Activated naive CD8-positive, alpha-beta T cell treated with anti-CD3 and anti-CD28 coated beads, Interleukin-2, amount 50 U/mL, for 24 hours (primary cell): ENCODE data around the gene ATP8B1.
A peak's percentile ranks its signal among the peaks of the same experiment; 100 is the strongest.
"Not testable (repeated sequence)": the region's sequence is repeated elsewhere in the genome, so short reads cannot be mapped to it uniquely, and the experiment has no call there.

Experiments
- ATAC-seq: fragments of 150-1000 bp; cut with Tn5 transposase; one replicate; pipeline ENCODE4 v1.10.0; 2021
- DNase-seq: peaks from one replicate; pipeline ENCODE4 v3.0.0; 2021
- H3K27ac Mint-ChIP-seq: one replicate; pipeline ENCODE4 v1.8.0; 2021; ENCODE audit warnings: mild to moderate bottlenecking, mixed read lengths
- H3K27me3 Mint-ChIP-seq: one replicate; pipeline ENCODE4 v1.8.0; 2021; ENCODE audit warnings: mixed read lengths
- H3K36me3 Mint-ChIP-seq: one replicate; pipeline ENCODE4 v1.8.0; 2021; ENCODE audit warnings: low read depth, mixed read lengths
- H3K4me1 Mint-ChIP-seq: one replicate; pipeline ENCODE4 v1.8.0; 2021; ENCODE audit warnings: mixed read lengths
- H3K4me3 Mint-ChIP-seq: one replicate; pipeline ENCODE4 v1.8.0; 2021; ENCODE audit warnings: mild to moderate bottlenecking, moderate library complexity, mixed read lengths
- H3K9me3 Mint-ChIP-seq: one replicate; pipeline ENCODE4 v1.8.0; 2021; ENCODE audit warnings: mixed read lengths

Gene ATP8B1

DNA sequence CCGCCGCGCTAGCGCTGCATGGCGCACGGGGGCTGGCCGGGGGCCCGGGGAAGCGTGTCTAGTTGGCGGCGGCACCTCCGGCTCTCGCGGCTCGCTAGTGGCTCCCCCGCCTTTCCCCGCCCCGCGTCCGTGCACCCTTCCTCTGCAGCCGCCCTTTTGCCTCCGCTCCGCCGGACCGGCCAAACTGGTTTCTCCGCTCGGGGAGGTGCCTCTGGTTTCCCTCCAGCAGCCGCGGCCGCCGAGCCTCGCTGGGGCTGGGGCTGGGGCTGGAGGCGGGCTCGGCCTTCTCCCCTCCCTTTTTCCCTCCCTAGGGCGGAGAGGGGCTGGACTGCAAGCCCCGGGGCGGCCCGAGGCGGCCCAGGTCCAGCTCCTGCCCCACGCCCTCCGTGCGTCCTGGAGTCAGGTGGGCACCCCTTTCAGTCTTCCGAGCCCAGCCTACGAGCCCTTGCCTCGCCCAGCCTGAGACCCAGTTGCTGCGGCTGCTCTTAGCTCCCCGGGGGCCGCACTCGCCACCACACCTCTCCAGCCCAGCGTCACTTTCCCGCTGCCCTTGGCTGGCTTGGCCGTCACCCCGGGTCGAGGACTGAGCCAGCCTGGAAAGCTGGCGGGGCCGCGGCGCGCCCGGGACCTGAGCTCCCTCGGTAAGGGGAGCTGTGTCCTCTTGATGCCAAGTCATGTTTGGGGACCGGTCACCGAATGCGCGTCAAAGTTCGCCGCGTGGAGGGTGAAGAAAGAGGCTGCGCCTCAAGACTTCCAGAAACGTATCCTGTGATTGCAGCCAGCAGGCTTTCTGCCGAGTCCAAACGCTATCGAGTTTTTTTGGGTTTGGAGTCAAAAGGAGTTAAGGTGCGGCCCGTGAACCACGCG lies at the start of gene ATP8B1:
TSS of gene ATP8B1 (minus strand) at position 213 of the 867 bp plus-strand sequence. CDS start 71,508 bp downstream, outside the sequence.
- Mint-ChIP-seq H3K27me3 (peaks cover 64% of the 10 kb centered on the region), H3K4me1 (peaks cover 17% of the 10 kb centered on the region), H3K4me3 (peak within 1 kb of the TSS; percentile 78), H3K9me3 (no peaks in the 10 kb centered on the region), H3K36me3 (no peaks in the 10 kb centered on the region), H3K27ac (no peak within 1 kb of the TSS)
- peak; percentile 22 for DNase-seq
- no peak for ATAC-seq

GRCh38 chr18:57850063-57850462 lies 46.9 kb upstream of the ATP8B1 start:
- Mint-ChIP-seq H3K4me3 (no peak overlapping the region), H3K9me3 (no peaks in the 10 kb centered on the region), H3K36me3 (no peaks in the 10 kb centered on the region), H3K4me1 (no peaks in the 10 kb centered on the region), H3K27me3 (peaks cover 15% of the 10 kb centered on the region), H3K27ac (no peak overlapping the region)
- DNase-seq (no peak), ATAC-seq (no peak)

DNA sequence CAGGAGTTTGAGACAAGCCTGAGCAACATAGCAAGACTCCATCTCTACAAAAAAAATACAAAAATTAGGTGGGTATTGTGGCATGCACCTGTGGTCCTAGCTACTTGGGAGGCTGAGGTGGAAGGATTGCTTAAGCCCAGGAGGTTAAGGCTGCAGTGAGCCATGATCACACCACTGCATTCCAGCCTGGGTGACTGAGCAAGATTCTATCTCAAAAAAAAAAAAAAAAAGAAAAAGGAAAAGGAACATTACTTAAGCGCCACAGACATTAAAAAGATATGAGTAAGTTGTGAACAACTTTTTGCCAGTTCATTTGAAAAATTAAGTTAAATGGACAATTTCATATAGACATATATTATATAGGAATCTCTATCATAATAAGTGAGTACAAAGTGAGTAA lies 45.3 kb upstream of the ATP8B1 start:
- H3K27ac Mint-ChIP-seq, DNase-seq, H3K4me3 Mint-ChIP-seq, H3K4me1 Mint-ChIP-seq, H3K36me3 Mint-ChIP-seq, ATAC-seq, H3K9me3 Mint-ChIP-seq: not testable (repeated sequence)
- H3K27me3 Mint-ChIP-seq, result peaks cover 27% of the 10 kb centered on the region

DNA sequence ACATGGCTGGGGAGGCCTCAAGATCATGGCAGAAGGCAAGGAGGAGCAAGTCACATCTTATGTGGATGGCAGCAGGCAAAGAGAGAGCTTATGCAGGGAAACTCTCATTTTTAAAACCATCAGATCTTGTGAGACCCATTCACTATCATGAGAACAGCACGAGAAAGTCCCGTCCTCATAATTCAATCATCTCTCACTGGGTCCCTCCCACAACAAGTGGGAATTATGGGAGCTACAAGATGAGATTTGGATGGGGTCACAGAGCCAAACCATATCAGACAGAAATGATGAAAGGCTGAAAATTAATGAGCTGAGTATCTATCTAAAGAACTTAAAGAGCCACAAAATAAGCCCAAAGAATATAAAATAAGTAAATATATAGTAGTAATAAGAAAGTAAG lies 44.3 kb upstream of the ATP8B1 start:
- peaks cover 33% of the 10 kb centered on the region for H3K27me3 Mint-ChIP-seq
- not testable (repeated sequence) for H3K27ac Mint-ChIP-seq, DNase-seq, H3K36me3 Mint-ChIP-seq, H3K4me3 Mint-ChIP-seq, H3K9me3 Mint-ChIP-seq, ATAC-seq, H3K4me1 Mint-ChIP-seq

DNA sequence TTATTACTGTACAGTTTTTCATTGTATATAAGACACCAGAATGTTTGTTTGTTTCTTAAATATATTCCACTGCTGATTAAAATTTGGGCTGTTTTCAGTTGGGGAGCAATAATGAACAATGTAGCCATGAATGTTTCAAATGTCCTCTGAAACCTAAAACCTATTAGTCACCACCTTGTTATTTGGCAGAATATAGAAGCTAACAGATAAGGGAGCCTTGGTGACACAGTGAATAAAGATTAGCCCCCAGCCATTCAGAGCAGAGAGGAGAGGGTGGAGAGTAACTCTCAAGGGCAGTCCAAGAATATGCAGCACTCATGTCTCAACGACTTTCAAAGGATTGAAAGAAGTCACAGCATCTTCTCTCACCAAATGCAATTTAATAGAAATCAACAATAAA lies 43.1 kb upstream of the ATP8B1 start:
- Mint-ChIP-seq H3K9me3 (no peaks in the 10 kb centered on the region), H3K36me3 (no peaks in the 10 kb centered on the region), H3K27me3 (peaks cover 37% of the 10 kb centered on the region), H3K4me1 (peaks cover 15% of the 10 kb centered on the region), H3K27ac (no peak overlapping the region), H3K4me3 (no peak overlapping the region)
- ATAC-seq (no peak), DNase-seq (no peak)

DNA sequence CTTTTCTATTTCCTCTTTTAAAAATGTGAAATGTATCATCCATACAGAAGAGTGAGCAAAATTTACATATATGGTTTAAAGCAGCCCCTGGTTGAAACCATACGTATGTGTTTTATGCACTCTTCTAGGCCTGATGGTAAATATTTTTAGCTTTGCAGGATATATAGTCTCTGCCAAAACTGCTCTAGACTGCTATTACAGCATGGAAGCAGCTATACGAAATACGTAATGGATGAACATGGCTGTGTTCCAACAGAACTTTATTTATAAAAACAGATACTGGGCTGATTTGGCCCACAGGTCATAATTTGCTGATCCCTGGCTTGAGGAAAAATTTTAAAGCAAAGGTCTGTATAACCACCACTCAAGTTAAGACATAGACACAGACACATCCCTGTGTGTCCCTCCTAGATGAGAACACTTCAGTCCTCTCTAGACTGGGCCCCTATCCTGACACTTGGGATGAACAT lies 42.5 kb upstream of the ATP8B1 start:
- Mint-ChIP-seq H3K4me3 (no peak overlapping the region), H3K27me3 (peaks cover 37% of the 10 kb centered on the region)

GRCh38 chr18:57844319-57844718 lies 41.2 kb upstream of the ATP8B1 start:
- no peaks in the 10 kb centered on the region for H3K9me3 Mint-ChIP-seq
- no peaks in the 10 kb centered on the region for H3K36me3 Mint-ChIP-seq
- H3K4me3 Mint-ChIP-seq, result no peak overlapping the region
- peaks cover 28% of the 10 kb centered on the region for H3K4me1 Mint-ChIP-seq
- DNase-seq (no peak), ATAC-seq (no peak)
- peaks cover 34% of the 10 kb centered on the region for H3K27me3 Mint-ChIP-seq
- no peak overlapping the region for H3K27ac Mint-ChIP-seq

More for the DNA sequence above, 42.5 kb upstream of the ATP8B1 start:
- Mint-ChIP-seq H3K4me1 (peaks cover 20% of the 10 kb centered on the region), H3K27ac (no peak overlapping the region), H3K36me3 (no peaks in the 10 kb centered on the region), H3K9me3 (no peaks in the 10 kb centered on the region)
- ATAC-seq (no peak), DNase-seq (no peak)

DNA sequence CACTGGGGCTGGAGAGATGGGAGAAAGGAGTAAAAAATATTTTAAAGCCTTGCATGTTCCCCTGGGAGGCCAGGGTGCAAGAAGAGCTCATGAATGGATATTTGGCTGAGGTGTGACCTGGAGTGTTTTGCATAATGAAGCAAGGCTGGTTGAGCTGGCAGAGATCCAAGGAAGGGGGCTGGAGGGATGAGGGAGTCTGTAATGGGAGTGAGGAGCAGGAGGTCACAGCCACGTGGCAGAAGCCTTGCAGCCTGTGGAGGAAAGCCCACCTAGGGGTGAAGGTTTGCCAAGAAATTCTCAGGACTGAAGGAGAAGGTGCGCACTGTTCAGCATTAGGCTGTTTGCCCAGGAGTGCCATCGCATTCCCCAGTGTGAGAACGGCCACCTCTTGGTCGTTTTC lies 40.3 kb upstream of the ATP8B1 start:
- DNase-seq (no peak), ATAC-seq (no peak)
- Mint-ChIP-seq H3K4me3 (no peak overlapping the region), H3K27me3 (peaks cover 38% of the 10 kb centered on the region), H3K9me3 (no peaks in the 10 kb centered on the region), H3K27ac (no peak overlapping the region), H3K4me1 (peaks cover 36% of the 10 kb centered on the region), H3K36me3 (no peaks in the 10 kb centered on the region)

- H3K36me3 Mint-ChIP-seq, result no peaks in the 10 kb centered on the region
- H3K27ac Mint-ChIP-seq, result peak overlapping the region; percentile 73
- peaks cover 41% of the 10 kb centered on the region for H3K27me3 Mint-ChIP-seq
- peaks cover 52% of the 10 kb centered on the region for H3K4me1 Mint-ChIP-seq
- DNase-seq, result no peak
- peak; percentile 56 for ATAC-seq
- peak overlapping the region; percentile 48 for H3K4me3 Mint-ChIP-seq
- H3K9me3 Mint-ChIP-seq, result no peaks in the 10 kb centered on the region
Observed at GRCh38 chr18:57841568-57841967, 38.5 kb upstream of the ATP8B1 start.

DNA sequence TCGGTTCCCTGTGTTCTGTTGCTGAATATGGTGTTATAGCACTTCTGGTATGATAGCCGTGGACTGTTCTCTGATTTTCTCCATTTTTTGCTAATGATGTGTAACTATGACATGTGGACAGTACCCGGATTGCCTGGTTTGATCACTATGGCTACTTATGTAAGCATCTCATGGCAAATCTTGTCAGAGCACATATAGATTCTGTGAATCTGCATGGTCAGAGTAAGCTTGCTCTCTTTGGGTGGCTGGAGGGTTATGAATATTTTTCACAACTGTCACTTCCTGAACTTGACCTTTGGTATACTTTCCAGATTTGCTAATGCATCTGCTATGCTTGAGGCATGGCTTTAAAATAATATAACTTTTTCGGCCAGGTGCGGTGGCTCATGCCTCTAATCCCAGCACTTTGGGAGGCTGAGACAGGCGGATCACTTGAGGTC lies 36.8 kb upstream of the ATP8B1 start:
- Mint-ChIP-seq H3K27ac (no peak overlapping the region), H3K9me3 (no peaks in the 10 kb centered on the region)
- no peak for DNase-seq

DNA sequence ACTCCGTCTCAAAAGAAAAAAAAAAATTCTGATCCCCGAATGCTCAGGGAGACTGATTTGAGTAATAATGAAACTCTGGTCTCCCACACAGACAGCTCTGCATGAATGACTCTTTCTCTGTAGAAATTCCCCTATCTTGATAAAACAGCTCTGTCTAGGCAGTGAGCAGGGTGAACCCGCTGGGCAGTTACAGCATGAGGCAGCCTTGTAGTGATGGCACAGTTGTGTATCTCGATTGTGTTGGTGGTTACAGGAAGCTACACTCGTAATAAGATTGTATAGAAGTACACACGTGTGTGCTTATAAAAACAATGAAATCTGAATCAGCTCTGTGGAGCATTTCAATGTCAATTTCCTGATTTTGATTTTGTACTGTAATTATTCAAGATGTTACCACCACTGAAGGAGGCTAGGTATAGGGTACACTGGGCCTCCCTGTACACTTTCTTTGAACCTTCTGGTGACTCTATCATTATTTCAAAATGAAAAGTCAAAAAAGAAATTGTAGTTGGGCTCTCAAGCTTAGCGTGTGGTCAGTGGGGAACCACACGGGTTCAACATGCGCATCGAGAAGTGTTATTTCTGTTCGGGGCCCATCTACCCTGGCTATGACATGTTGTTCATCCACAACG lies 34.9 kb upstream of the ATP8B1 start:
- no peaks in the 10 kb centered on the region for H3K36me3 Mint-ChIP-seq
- peaks cover 20% of the 10 kb centered on the region for H3K27me3 Mint-ChIP-seq
- H3K4me1 Mint-ChIP-seq, result peaks cover 70% of the 10 kb centered on the region
- H3K9me3 Mint-ChIP-seq, result no peaks in the 10 kb centered on the region
- peak overlapping the region; percentile 68 for H3K27ac Mint-ChIP-seq
- H3K4me3 Mint-ChIP-seq, result no peak overlapping the region
- DNase-seq (peak; percentile 45), ATAC-seq (peak; percentile 98)

More for the DNA sequence above, 36.8 kb upstream of the ATP8B1 start:
- ATAC-seq, result no peak
- Mint-ChIP-seq H3K4me3 (no peak overlapping the region), H3K27me3 (peaks cover 36% of the 10 kb centered on the region), H3K36me3 (no peaks in the 10 kb centered on the region), H3K4me1 (peaks cover 58% of the 10 kb centered on the region)

DNA sequence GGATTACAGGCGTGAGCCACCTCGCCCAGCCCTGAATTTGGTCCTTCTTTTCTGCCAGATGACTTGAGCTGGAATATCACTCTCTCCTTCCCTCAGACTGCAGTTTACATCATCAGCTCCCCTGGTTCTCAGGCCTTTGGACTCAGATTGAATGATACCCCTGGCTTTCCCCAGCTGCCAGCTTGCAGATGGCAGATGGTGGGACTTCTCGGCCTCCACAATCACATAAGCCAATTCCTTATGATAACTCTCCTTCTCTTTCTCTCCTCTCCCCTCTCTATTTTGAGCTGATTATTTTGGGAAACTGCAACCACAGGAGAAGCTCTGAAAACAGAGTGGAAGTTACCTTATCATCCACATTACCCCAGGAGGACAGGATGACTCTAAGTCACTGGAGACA lies 33.4 kb upstream of the ATP8B1 start:
- H3K27me3 Mint-ChIP-seq, result peaks cover 13% of the 10 kb centered on the region
- ATAC-seq (no peak), DNase-seq (no peak)
- no peak overlapping the region for H3K4me3 Mint-ChIP-seq
- peaks cover 66% of the 10 kb centered on the region for H3K4me1 Mint-ChIP-seq
- H3K36me3 Mint-ChIP-seq, result peaks cover 1% of the 10 kb centered on the region
- H3K27ac Mint-ChIP-seq, result no peak overlapping the region
- H3K9me3 Mint-ChIP-seq, result peaks cover 4% of the 10 kb centered on the region

DNA sequence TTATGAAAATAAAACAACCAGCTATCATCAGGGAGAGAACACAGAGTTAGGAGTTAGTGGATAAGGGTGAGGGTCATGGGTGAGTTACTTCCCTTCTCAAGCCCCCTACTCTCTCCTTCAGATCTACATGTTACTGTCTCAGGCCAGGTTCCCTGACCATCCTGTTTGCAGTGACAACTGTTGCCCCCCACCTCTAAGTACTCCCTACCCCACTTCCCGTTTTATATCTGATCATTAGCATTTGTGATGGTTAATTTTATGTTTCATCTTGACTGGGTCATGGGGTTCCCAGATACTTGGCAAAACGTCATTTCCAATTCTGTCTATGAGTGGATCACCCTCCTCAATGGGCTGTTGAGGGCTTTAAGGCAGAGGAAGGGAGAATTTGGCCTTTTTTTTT lies 32.8 kb upstream of the ATP8B1 start:
- H3K27ac Mint-ChIP-seq, result no peak overlapping the region
- peaks cover 63% of the 10 kb centered on the region for H3K4me1 Mint-ChIP-seq

GRCh38 chr18:57834616-57835015 lies 31.5 kb upstream of the ATP8B1 start:
- ATAC-seq (no peak), DNase-seq (no peak)
- peaks cover 11% of the 10 kb centered on the region for H3K27me3 Mint-ChIP-seq
- H3K27ac Mint-ChIP-seq, result no peak overlapping the region
- H3K4me3 Mint-ChIP-seq, result no peak overlapping the region
- H3K4me1 Mint-ChIP-seq, result peaks cover 53% of the 10 kb centered on the region
- H3K9me3 Mint-ChIP-seq, result peaks cover 7% of the 10 kb centered on the region
- peaks cover 4% of the 10 kb centered on the region for H3K36me3 Mint-ChIP-seq

More for the DNA sequence above, 32.8 kb upstream of the ATP8B1 start:
- Mint-ChIP-seq H3K36me3 (peaks cover 1% of the 10 kb centered on the region), H3K9me3 (peaks cover 7% of the 10 kb centered on the region), H3K27me3 (peaks cover 13% of the 10 kb centered on the region), H3K4me3 (no peak overlapping the region)
- ATAC-seq (no peak), DNase-seq (no peak)
